ENCODE measurements around the gene UQCC2.

The UQCC2 gene

GRCh38 chr6:33677143-33677660 lies 34.3 kb downstream of the UQCC2 start:
- FAIRE-seq = no peak
- DNase-seq (ENCODE audit: low spot score) = no peak

- DNase-seq (ENCODE audit: low spot score) = no peak
- no peak for FAIRE-seq
These were observed 34.9 kb downstream of the UQCC2 start for GRCh38 chr6:33676416-33677142.

- DNase-seq (ENCODE audit: low spot score) (no peak), FAIRE-seq (no peak)
These were observed 35.5 kb downstream of the UQCC2 start for GRCh38 chr6:33675968-33676367.

GRCh38 chr6:33673851-33674250 lies 37.6 kb downstream of the UQCC2 start:
- no peak for FAIRE-seq
- no peak for DNase-seq (ENCODE audit: low spot score)

- DNase-seq (ENCODE audit: low spot score) (peak; percentile 85), FAIRE-seq (peak; percentile 89)
These were observed 38.7 kb downstream of the UQCC2 start for GRCh38 chr6:33672808-33673207.

- no peak for DNase-seq (ENCODE audit: low spot score)
- no peak for FAIRE-seq
These were observed 39.8 kb downstream of the UQCC2 start for GRCh38 chr6:33671744-33672072.

GRCh38 chr6:33670971-33671743 lies 40.3 kb downstream of the UQCC2 start:
- no peak for FAIRE-seq
- no peak for DNase-seq (ENCODE audit: low spot score)

- no peak for FAIRE-seq
- DNase-seq (ENCODE audit: low spot score) = no peak
These were observed 41.3 kb downstream of the UQCC2 start for GRCh38 chr6:33670086-33670660.

GRCh38 chr6:33668914-33669313 lies 42.6 kb downstream of the UQCC2 start:
- FAIRE-seq (no peak), DNase-seq (ENCODE audit: low spot score) (no peak)

GRCh38 chr6:33668328-33668727 lies 43.2 kb downstream of the UQCC2 start:
- FAIRE-seq (no peak), DNase-seq (ENCODE audit: low spot score) (no peak)

- DNase-seq (ENCODE audit: low spot score) = no peak
- no peak for FAIRE-seq
These were observed 43.7 kb downstream of the UQCC2 start for GRCh38 chr6:33667776-33668175.

- no peak for FAIRE-seq
- no peak for DNase-seq (ENCODE audit: low spot score)
These were observed 44.4 kb downstream of the UQCC2 start for GRCh38 chr6:33667072-33667471.

GRCh38 chr6:33665957-33666356 lies 45.5 kb downstream of the UQCC2 start:
- DNase-seq (ENCODE audit: low spot score) (no peak), FAIRE-seq (no peak)

GRCh38 chr6:33664506-33665057 lies 46.9 kb downstream of the UQCC2 start:
- FAIRE-seq = no peak
- DNase-seq (ENCODE audit: low spot score) = no peak

- DNase-seq (ENCODE audit: low spot score) (no peak), FAIRE-seq (no peak)
These were observed 47.6 kb downstream of the UQCC2 start for GRCh38 chr6:33663727-33664449.

GRCh38 chr6:33663028-33663427 lies 48.5 kb downstream of the UQCC2 start:
- FAIRE-seq = no peak
- DNase-seq (ENCODE audit: low spot score) = no peak

- FAIRE-seq (no peak), DNase-seq (ENCODE audit: low spot score) (no peak)
These were observed 49.2 kb downstream of the UQCC2 start for GRCh38 chr6:33662318-33662717.

- FAIRE-seq (no peak), DNase-seq (ENCODE audit: low spot score) (no peak)
These were observed 50.2 kb downstream of the UQCC2 start for GRCh38 chr6:33661106-33661838.

- DNase-seq (ENCODE audit: low spot score) (no peak), FAIRE-seq (no peak)
These were observed 51.5 kb downstream of the UQCC2 start for GRCh38 chr6:33659986-33660385.

- FAIRE-seq (no peak), DNase-seq (ENCODE audit: low spot score) (no peak)
These were observed 52.4 kb downstream of the UQCC2 start for GRCh38 chr6:33658982-33659689.

Measured in RCC 7860 (cell line).